GM11168 (cell line): ENCODE measurements around the gene ARSD.

Experiments used
- in situ Hi-C: fragments of 300-500 bp; cut with MboI; formaldehyde crosslinking; loops from one replicate; pipeline ENCODE4 v1.12.0; 2022; ENCODE audit warnings: low sequenced_read_pairs; ENCODE audit not compliant: unreplicated experiment

ARSD gene

GRCh38 chrX:2857566-2857965, 71.6 kb downstream of the ARSD start:
- in situ Hi-C loops, result no loop called here

- in situ Hi-C loops, result no loop called here
These were observed 73.4 kb downstream of the ARSD start for GRCh38 chrX:2855761-2856160.

- in situ Hi-C loops, result no loop called here
These were observed 74.2 kb downstream of the ARSD start for GRCh38 chrX:2854918-2855317.
